ENCODE results near the gene MKLN1. TPM values are rescaled to one million over a fixed set of nuclear protein-coding genes. Genes with fewer than 3 reads are reported as not detected.

The MKLN1 gene
- total RNA-seq, 4 donors from 2014 or later = 39.4 to 74.4 (median 53.2) TPM

DNA sequence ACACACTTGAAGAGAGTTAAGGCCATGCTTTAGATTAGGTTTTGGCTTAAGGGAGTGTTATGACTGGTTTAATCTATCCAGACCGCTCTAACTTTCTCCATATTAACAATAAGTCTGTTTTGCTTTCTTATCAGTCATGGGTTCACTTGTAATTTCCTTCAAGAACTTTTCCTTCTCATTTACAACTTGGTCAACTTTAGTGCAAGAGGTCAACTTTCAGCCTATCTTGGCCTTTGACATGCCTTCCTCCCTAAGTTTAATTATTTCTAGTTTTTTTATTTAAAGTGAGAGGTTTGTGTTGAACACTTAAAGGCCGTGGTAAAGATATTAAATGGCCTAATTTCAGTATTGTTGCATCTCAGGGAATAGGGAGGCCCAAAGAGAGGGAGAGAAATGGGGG, 75.6 kb downstream of the MKLN1 start:
- Histone ChIP-seq H3K9me3 (no peaks in the 10 kb centered on the region), H3K4me1 (peaks cover 0 to 12% (median 0%) of the 10 kb centered on the region in 4 donors), H3K4me3 (no peak overlapping the region), H3K27ac (no peak overlapping the region), H3K27me3 (no peaks in the 10 kb centered on the region), H3K36me3 (peaks cover 0 to 14% (median 4%) of the 10 kb centered on the region in 3 donors)
- TF ChIP-seq, protein P1, sequence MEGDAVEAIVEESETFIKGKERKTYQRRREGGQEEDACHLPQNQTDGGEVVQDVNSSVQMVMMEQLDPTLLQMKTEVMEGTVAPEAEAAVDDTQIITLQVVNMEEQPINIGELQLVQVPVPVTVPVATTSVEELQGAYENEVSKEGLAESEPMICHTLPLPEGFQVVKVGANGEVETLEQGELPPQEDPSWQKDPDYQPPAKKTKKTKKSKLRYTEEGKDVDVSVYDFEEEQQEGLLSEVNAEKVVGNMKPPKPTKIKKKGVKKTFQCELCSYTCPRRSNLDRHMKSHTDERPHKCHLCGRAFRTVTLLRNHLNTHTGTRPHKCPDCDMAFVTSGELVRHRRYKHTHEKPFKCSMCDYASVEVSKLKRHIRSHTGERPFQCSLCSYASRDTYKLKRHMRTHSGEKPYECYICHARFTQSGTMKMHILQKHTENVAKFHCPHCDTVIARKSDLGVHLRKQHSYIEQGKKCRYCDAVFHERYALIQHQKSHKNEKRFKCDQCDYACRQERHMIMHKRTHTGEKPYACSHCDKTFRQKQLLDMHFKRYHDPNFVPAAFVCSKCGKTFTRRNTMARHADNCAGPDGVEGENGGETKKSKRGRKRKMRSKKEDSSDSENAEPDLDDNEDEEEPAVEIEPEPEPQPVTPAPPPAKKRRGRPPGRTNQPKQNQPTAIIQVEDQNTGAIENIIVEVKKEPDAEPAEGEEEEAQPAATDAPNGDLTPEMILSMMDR (IDR thresholded peaks at IDR 0.05) = no peak
- TF ChIP-seq POLR2A (IDR thresholded peaks at IDR 0.05) = no peak
- DNase-seq = no peak

DNA sequence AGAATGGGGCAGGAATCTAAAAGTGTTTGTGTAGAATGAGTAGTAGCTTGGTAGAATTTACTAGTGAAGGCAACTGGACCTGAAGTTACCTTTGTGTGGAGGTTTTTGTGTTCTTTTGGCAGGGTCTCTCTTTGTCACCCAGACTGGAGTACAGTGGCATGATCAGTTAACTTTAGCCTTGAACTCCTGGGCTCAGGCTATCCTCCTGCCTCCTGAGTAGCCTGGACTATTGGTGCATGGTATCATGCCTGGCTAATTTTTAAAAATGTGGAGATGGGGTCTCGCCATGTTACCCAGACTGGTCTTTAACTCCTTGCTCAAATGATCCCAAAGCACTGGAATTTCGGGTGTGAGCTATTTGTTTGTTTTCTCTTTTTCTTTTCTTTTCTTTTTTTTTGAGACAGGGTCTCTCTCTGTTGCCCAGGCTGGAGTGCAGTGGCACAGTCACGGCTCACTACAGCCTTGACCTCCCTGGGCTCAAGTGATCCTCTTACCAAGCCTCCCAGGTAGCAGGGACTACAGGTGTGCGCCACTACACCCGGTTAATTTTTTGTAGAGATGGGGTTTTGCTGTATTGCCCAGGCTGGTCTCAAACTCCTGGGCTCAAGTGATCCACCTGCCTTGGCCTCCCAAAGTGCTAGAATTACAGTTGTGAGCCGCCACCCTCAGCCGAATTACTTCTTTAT, 76.7 kb downstream of the MKLN1 start:
- TF ChIP-seq POLR2A (IDR thresholded peaks at IDR 0.05) = no peak
- TF ChIP-seq, protein P1 (IDR thresholded peaks at IDR 0.05) = no peak
- H3K4me1 ChIP-seq = peaks cover 0 to 12% (median 0%) of the 10 kb centered on the region in 4 donors
- H3K4me3 ChIP-seq = no peak overlapping the region
- H3K9me3 ChIP-seq = no peaks in the 10 kb centered on the region
- peaks cover 0 to 6% (median 4%) of the 10 kb centered on the region in 3 donors for H3K36me3 ChIP-seq
- H3K27me3 ChIP-seq = no peaks in the 10 kb centered on the region
- H3K27ac ChIP-seq = no peak overlapping the region
- no peak for DNase-seq

DNA sequence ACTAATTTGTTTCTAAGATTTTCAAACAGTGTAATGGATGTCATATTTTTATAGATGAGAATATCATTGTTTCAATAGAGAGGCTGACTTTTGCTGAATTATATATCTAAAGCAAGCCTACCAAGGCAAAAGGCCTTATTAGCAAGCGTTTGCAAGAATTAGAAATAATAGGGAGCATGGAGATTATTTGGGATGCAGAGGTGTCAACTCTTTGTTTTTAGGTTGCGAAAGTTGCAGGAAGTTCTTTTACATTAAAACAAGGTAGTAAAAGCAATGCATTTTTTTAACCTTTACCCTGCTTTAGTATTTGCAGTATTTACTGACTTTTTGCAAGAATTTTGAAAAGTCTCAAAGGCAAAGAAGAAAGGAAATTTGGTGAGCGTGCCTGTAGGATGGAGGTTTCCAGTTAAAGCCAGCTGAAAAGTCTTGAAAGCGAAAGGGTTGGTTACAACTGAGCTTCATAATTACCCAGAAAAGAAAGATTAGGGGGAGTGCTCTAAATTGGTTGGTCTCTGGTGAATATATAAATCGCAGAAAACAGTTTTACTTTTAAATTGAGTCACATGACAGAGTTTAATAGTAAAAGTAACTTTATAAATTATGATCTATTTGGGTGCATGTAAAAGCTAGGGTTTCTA, 81.6 kb downstream of the MKLN1 start:
- DNase-seq = no peak
- TF ChIP-seq, protein P1 (IDR thresholded peaks at IDR 0.05) = no peak
- no peak for TF ChIP-seq POLR2A (IDR thresholded peaks at IDR 0.05)
- no peaks in the 10 kb centered on the region for H3K27me3 ChIP-seq

GRCh38 chr7:131412031-131412430, 84.4 kb downstream of the MKLN1 start:
- DNase-seq = no peak
- Histone ChIP-seq H3K9me3 (no peaks in the 10 kb centered on the region), H3K27ac (no peak overlapping the region), H3K4me3 (no peak overlapping the region), H3K27me3 (no peaks in the 10 kb centered on the region), H3K36me3 (peaks cover 0 to 44% (median 0%) of the 10 kb centered on the region in 3 donors), H3K4me1 (no peaks in the 10 kb centered on the region)
- TF ChIP-seq, protein P1 (IDR thresholded peaks at IDR 0.05) = no peak
- no peak for TF ChIP-seq POLR2A (IDR thresholded peaks at IDR 0.05)

More for the DNA sequence above, 81.6 kb downstream of the MKLN1 start:
- Histone ChIP-seq H3K27ac (no peak overlapping the region), H3K9me3 (no peaks in the 10 kb centered on the region), H3K36me3 (peaks cover 0 to 32% (median 0%) of the 10 kb centered on the region in 3 donors), H3K4me3 (no peak overlapping the region), H3K4me1 (no peaks in the 10 kb centered on the region)

GRCh38 chr7:131413711-131414110, 86.0 kb downstream of the MKLN1 start:
- no peak for DNase-seq
- TF ChIP-seq POLR2A (IDR thresholded peaks at IDR 0.05) = no peak
- TF ChIP-seq, protein P1 (IDR thresholded peaks at IDR 0.05) = no peak
- H3K36me3 ChIP-seq = peaks cover 0 to 55% (median 0%) of the 10 kb centered on the region in 3 donors
- no peaks in the 10 kb centered on the region for H3K9me3 ChIP-seq
- no peaks in the 10 kb centered on the region for H3K4me1 ChIP-seq
- H3K27me3 ChIP-seq = no peaks in the 10 kb centered on the region
- no peak overlapping the region for H3K4me3 ChIP-seq
- no peak overlapping the region for H3K27ac ChIP-seq

All from Peyer's patch (tissue), 4 donors.